GM12878 (cell line): ENCODE data around the gene ZBTB33. TPM values are rescaled to one million over a fixed set of nuclear protein-coding genes. Genes with fewer than 3 reads are reported as not detected.

ENCODE experiments used
- ATAC-seq: fragments of 200-7000 bp; cut with Tn5 transposase; 3 replicates; pipeline ENCODE4 v1.9.1; 2020; ENCODE audit warnings: mild to moderate bottlenecking, moderate library complexity
- BruUV-seq: library from RNA; stranded (reverse); fragments of 400-500 nt; replicated peaks from 2 replicates; lab custom pipeline; 2021; lab: Mats Ljungman, UMichigan
- CTCF ChIA-PET: fragments of 300-600 bp; sonication (Branson Sonifier 250); formaldehyde crosslinking; extraction: SDS; loops from one replicate; lab custom pipeline; 2021; ENCODE audit warnings: inconsistent platforms; lab: Yijun Ruan, JAX
- POLR2A ChIA-PET: fragments of 350-600 bp; formaldehyde crosslinking; extraction: SDS; loops from one replicate; lab custom pipeline; 2021; ENCODE audit warnings: inconsistent platforms; lab: Charles Lee
- RAD21 ChIA-PET: fragments of 300-600 bp; sonication (Branson Sonifier 250); formaldehyde crosslinking; loops from one replicate; lab custom pipeline; 2023; ENCODE audit warnings: antibody characterized with exemption; ENCODE audit not compliant: unreplicated experiment; lab: Charles Lee
- SMC1A ChIA-PET: fragments of 300-600 bp; sonication (Branson Sonifier 250); formaldehyde crosslinking; loops from one replicate; lab custom pipeline; 2023; ENCODE audit not compliant: unreplicated experiment, uncharacterized antibody; lab: Charles Lee
- DNase-seq: peaks from one replicate; pipeline ENCODE4 v3.0.0-alpha.2; 2011; ENCODE audit warnings: low read depth, low spot score
- FAIRE-seq: peaks from 3 replicates; lab custom pipeline; 2011; peaks lifted over from hg19 to GRCh38; lab: Jason Lieb, UNC
- H2AFZ ChIP-seq: 2 replicates; pipeline ENCODE4 v1.6.0; 2011; ENCODE audit warnings: low read depth, low read length, control low read depth; ENCODE audit not compliant: control insufficient read depth
- H3K27ac ChIP-seq: 2 replicates; pipeline ENCODE4 v1.5.1; 2011; ENCODE audit warnings: control low read depth; ENCODE audit not compliant: control insufficient read depth, insufficient read depth
- H3K27me3 ChIP-seq, 2 experiments: replicated peaks in 1 of 2; 2 replicates each; pipeline versions ENCODE4 v1.6.0 to v1.6.1; 2011; ENCODE audit warnings: low read length in 1 of 2; ENCODE audit not compliant: control insufficient read depth in 2 of 2, insufficient read depth in 2 of 2
- H3K36me3 ChIP-seq, 2 experiments: 2 replicates each; pipeline ENCODE4 v1.5.1; 2011; ENCODE audit warnings: low read length in 1 of 2; ENCODE audit not compliant: control insufficient read depth in 2 of 2, insufficient read depth in 2 of 2
- H3K4me1 ChIP-seq: 2 replicates; pipeline ENCODE4 v1.6.1; 2011; ENCODE audit warnings: mild to moderate bottlenecking, low read length, moderate library complexity, mixed read lengths; ENCODE audit not compliant: control insufficient read depth, insufficient read depth
- H3K4me2 ChIP-seq: 2 replicates; pipeline ENCODE4 v1.6.0; 2011; ENCODE audit warnings: control low read depth; ENCODE audit not compliant: control insufficient read depth, insufficient read depth
- H3K4me3 ChIP-seq: fragments of 200-600 bp; sonication (generic); 2 replicates; pipeline ENCODE4 v1.5.1; 2016
- H3K79me2 ChIP-seq: 2 replicates; pipeline ENCODE4 v1.6.0; 2011; ENCODE audit warnings: low read length; ENCODE audit not compliant: control insufficient read depth, insufficient read depth
- H3K9ac ChIP-seq: 2 replicates; pipeline ENCODE4 v1.8.0; 2011; ENCODE audit warnings: low read length, control low read depth, mixed read lengths; ENCODE audit not compliant: control insufficient read depth, insufficient read depth
- H3K9me3 ChIP-seq: replicated peaks from 3 replicates; pipeline ENCODE4 v1.5.1; 2011; ENCODE audit warnings: mild to moderate bottlenecking, low read length; ENCODE audit not compliant: control insufficient read depth, insufficient read depth
- H4K20me1 ChIP-seq: 2 replicates; pipeline ENCODE4 v1.6.0; 2011; ENCODE audit not compliant: control insufficient read depth, insufficient read depth
- ATF2 ChIP-seq: IDR thresholded peaks from 2 replicates; pipeline ENCODE4 v1.6.1; 2012; ENCODE audit warnings: low read length, inconsistent platforms
- BMI1 ChIP-seq: fragments of 450-650 bp; IDR thresholded peaks from 2 replicates; pipeline ENCODE4 v1.6.1; 2016; ENCODE audit warnings: mild to moderate bottlenecking, moderate library complexity, borderline replicate concordance
- CHD1 ChIP-seq: IDR thresholded peaks from 2 replicates; pipeline ENCODE4 v1.6.1; 2012; ENCODE audit warnings: low read depth, low read length, improper control_type of control experiment
- CHD4 ChIP-seq: fragments of 200-600 bp; sonication (generic); IDR thresholded peaks from 2 replicates; pipeline ENCODE4 v1.6.1; 2016; ENCODE audit warnings: mild to moderate bottlenecking
- CTCF ChIP-seq, 3 experiments: IDR thresholded peaks in 2 of 3; conservative IDR thresholded peaks in 1 of 3; 2 replicates each; pipeline ENCODE4 v1.5.1; 2011; ENCODE audit warnings: low read depth in 3 of 3, low read length in 3 of 3, mild to moderate bottlenecking in 3 of 3, control low read depth in 2 of 3, moderate library complexity in 2 of 3, inconsistent platforms in 1 of 3, mixed read lengths in 1 of 3; ENCODE audit not compliant: control insufficient read depth in 2 of 3, insufficient read depth in 1 of 3; ENCODE audit errors: extremely low read depth in 1 of 3
- DPF2 ChIP-seq: fragments of 450-650 bp; IDR thresholded peaks from 2 replicates; pipeline ENCODE4 v1.6.1; 2017; ENCODE audit warnings: mild to moderate bottlenecking
- HSF1 ChIP-seq: fragments of 150-350 bp; IDR thresholded peaks from 2 replicates; pipeline ENCODE4 v1.6.1; 2014; ENCODE audit warnings: mild to moderate bottlenecking, low read depth, low read length
- IKZF1 ChIP-seq: fragments of 450-650 bp; conservative IDR thresholded peaks from 2 replicates; pipeline ENCODE4 v1.6.1; 2017; ENCODE audit warnings: antibody characterized with exemption, mild to moderate bottlenecking
- NRF1 ChIP-seq: conservative IDR thresholded peaks from 2 replicates; pipeline ENCODE4 v1.6.1; 2011; ENCODE audit warnings: mild to moderate bottlenecking, low read depth, low read length, improper control_type of control experiment
- RAD21 ChIP-seq: IDR thresholded peaks from 2 replicates; pipeline ENCODE4 v1.6.1; 2011; ENCODE audit warnings: mild to moderate bottlenecking, low read depth, low read length, moderate library complexity; ENCODE audit not compliant: insufficient read depth
- REST ChIP-seq: IDR thresholded peaks from 2 replicates; pipeline ENCODE4 v1.6.1; 2012; ENCODE audit warnings: mild to moderate bottlenecking, low read depth, low read length
- SMC3 ChIP-seq: IDR thresholded peaks from 2 replicates; pipeline ENCODE4 v1.6.1; 2011; ENCODE audit warnings: low read length, improper control_type of control experiment, borderline replicate concordance
- STAT3 ChIP-seq: IDR thresholded peaks from 2 replicates; pipeline ENCODE4 v1.6.1; 2011; ENCODE audit warnings: low read depth, low read length, improper control_type of control experiment
- TARDBP ChIP-seq: IDR thresholded peaks from 2 replicates; pipeline ENCODE4 v1.6.1; 2016; ENCODE audit warnings: borderline replicate concordance
- WGBS: methylation state at CpG from one replicate; pipeline ENCODE4 v1.1.6; 2016; ENCODE audit warnings: low lambda C conversion rate; ENCODE audit not compliant: insufficient replicate concordance, insufficient coverage; ENCODE audit errors: missing lambda C conversion rate; 5-methylcytosine and 5-hydroxymethylcytosine counted together
- in situ Hi-C: fragments of 300-500 bp; cut with MboI; formaldehyde crosslinking; loops from 9 replicates; pipeline ENCODE4 v1.14.3; 2018; ENCODE audit warnings: mixed read lengths
- intact Hi-C: fragments of 100-400 bp; cut with micrococcal nuclease; formaldehyde crosslinking; loops from one replicate; pipeline ENCODE4 v1.14.2; 2022; ENCODE audit not compliant: unreplicated experiment
- polyA plus RNA-seq, 11 experiments: library from polyadenylated mRNA; depleted of rRNA in 4 of 11; unstranded in 6 of 11; stranded (reverse) in 5 of 11; fragments of >200 nt; fragmentation: Nextera tagmentation in 4 of 11; fragmentation: Illumina TruSeq in 1 of 11; extraction: Ambion mirVana in 4 of 11; extraction: Trizol in 1 of 11; gene quantifications; 1 replicate in 1 of 11; 2 replicates in 10 of 11; pipeline versions ENCODE4 v1.2.1 to v1.2.3, GENCODE V29; 2011 to 2016; ENCODE audit warnings: inconsistent platforms in 2 of 11, missing spikeins in 2 of 11, low read depth in 1 of 11
- total RNA-seq, 4 experiments: library from RNA; depleted of rRNA in 3 of 4; stranded (reverse); fragments of >200 nt in 3 of 4; fragmentation: Illumina TruSeq in 1 of 4; extraction: Trizol in 1 of 4; gene quantifications; 2 replicates each; pipeline versions ENCODE4 v1.2.1 to v1.2.3, GENCODE V29; 2013 to 2021

The ZBTB33 gene
- total and polyA plus RNA-seq, 10 of the 15 experiments (the other 5 are each of a cell fraction or from before 2014, with no cell fraction given): 5.2 to 26.3 (median 18.3) TPM

GRCh38 chrX:120213438-120214265 is 37.0 kb upstream of the ZBTB33 start:
- WGBS: 19% methylated on average over 8 of the region's 8 CpGs

More at GRCh38 chrX:120213438-120214265, 37.0 kb upstream of the ZBTB33 start:
- H3K4me3 ChIP-seq: no peak overlapping the region
- RAD21 ChIA-PET: interaction anchor here (1.0 to 2.1 kb wide), 14 partner anchors 9 to 343 kb away, joined by 3 to 10 read pairs (median 4); no protein-coding TSS in a partner anchor
- BruUV-seq: no TSS peak
- H3K79me2 ChIP-seq: no peaks in the 10 kb centered on the region
- H3K4me2 ChIP-seq: no peak overlapping the region
- ATAC-seq (peak; percentile 99), FAIRE-seq (no peak), DNase-seq (peak; percentile 36)
- H3K9me3 ChIP-seq: no peaks in the 10 kb centered on the region
- intact Hi-C loops (no loop called here), in situ Hi-C loops (loop anchor here (25.0 kb wide), 1 partner anchor 101 kb away; the partner anchor contains the start of gene RHOXF1)
- H3K27ac ChIP-seq: no peak overlapping the region
- SMC1A ChIA-PET: interaction anchor here (0.5 to 2.0 kb wide), 19 partner anchors 9 to 1450 kb away, joined by 3 to 13 read pairs (median 4); no protein-coding TSS in a partner anchor
- no peaks in the 10 kb centered on the region for H3K36me3 ChIP-seq
- TF ChIP-seq BMI1: no peak
- no peak for TF ChIP-seq STAT3
- no peak for TF ChIP-seq IKZF1
- TF ChIP-seq DPF2: no peak
- peak; percentile 70 for TF ChIP-seq SMC3
- TF ChIP-seq CHD1: no peak
- peak; percentile 81 to 94 (median 87) for TF ChIP-seq CTCF (IDR thresholded peaks at IDR 0.05 in 2 of 3, conservative IDR thresholded peaks at IDR 0.05 in 1 of 3; ENCODE audit: control insufficient read depth in 2 of 3, extremely low read depth in 1 of 3, insufficient read depth in 1 of 3, low read depth in 3 of 3, low read length in 3 of 3)
- no peak for TF ChIP-seq HSF1
- peak; percentile 66; the same call in 1 of the 2 replicates for TF ChIP-seq REST
- no peak for TF ChIP-seq CHD4
- TF ChIP-seq NRF1: no peak
- no peak for TF ChIP-seq TARDBP
- no peak for TF ChIP-seq ATF2
- TF ChIP-seq RAD21: peak; percentile 78
- no peaks in the 10 kb centered on the region for H4K20me1 ChIP-seq
- H3K9ac ChIP-seq: no peak overlapping the region
- CTCF ChIA-PET: interaction anchor here (0.6 to 4.0 kb wide), 56 partner anchors 9 to 267 kb away, joined by 3 to 51 read pairs (median 5); no protein-coding TSS in a partner anchor
- no peaks in the 10 kb centered on the region for H3K4me1 ChIP-seq
- POLR2A ChIA-PET: no interaction called here
- H2AFZ ChIP-seq: no peak overlapping the region
- no peaks in the 10 kb centered on the region for H3K27me3 ChIP-seq
